GM04503 (cell line): ENCODE results near the gene PARD3.

Experiments used
- DNase-seq: peaks from one replicate; pipeline ENCODE4 v3.0.0-alpha.2; 2012; ENCODE audit warnings: low read depth

PARD3 gene

DNA sequence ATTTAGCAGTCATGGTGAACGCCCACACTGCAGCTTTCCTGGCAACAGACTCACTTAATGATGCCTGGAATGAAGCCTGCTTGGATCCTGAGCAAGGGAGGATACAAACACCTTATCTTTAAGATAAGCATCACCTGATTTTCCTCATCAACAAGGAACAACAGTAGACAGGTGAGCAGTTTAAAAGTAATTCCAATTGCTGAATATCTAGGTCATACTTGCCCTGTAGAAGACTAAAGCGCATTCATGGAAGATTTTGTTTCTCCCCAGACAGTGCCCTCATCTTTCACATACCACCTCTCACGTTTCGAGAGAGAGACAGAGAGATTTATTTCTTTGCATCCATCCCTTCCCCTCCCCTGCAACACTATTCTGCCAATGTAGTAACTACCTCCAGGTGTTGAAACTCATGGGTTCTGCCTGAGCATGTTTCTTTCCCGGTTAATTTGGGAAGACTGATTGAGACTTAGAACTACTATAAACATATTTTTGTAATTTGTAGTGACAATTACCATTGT, 660.7 kb downstream of the PARD3 start:
- DNase-seq, result no peak

DNA sequence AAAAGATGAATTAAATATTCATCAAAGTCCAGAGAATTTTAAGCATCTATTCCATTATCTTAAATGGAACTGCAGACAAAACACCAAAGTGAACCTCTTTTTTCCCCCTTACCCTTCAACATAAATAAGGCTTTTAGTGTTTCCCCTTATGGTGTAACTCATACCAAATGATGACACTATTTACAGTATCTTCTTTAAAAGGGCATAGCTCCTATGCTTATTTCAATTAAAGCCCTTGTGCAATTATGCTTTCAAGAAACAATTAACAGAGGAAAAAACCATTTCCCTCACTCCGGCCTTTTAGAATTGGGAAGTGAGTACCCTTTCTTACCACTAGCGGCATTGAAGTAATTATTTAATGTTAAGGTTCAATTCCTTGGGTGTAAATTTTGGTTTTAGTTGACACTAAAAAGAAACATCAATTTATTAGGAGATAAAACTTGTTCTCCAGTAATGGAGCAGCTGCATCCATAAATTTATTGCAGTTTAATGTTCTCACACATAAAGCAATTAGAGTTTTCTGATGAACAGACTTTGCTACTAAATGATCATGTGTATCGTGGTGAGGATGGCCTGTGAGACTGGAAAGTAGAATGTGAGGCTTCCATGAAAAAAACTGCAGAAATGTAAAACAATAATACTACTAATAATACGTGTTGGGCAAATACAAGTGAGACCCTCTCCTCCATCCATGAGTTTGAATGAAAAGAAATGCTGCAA, 661.3 kb downstream of the PARD3 start:
- no peak for DNase-seq

DNA sequence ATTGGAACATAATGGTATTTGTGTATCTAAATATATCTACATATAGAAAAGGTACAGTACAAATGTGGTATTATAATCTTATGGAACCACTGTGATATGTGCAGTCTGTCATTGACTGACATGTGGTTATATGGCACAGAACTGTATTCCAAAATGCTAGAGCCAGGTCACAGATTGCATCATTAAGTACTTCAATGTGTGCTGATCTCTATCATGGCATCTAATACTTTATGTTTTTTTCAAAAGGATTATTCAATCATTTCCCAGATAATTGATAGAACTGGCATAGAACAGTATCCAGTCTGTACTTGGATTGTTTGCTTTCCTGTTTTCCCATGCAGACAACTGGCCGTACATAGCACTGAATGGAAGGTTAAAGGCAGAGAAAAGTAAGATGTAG, 662.7 kb downstream of the PARD3 start:
- no peak for DNase-seq

DNA sequence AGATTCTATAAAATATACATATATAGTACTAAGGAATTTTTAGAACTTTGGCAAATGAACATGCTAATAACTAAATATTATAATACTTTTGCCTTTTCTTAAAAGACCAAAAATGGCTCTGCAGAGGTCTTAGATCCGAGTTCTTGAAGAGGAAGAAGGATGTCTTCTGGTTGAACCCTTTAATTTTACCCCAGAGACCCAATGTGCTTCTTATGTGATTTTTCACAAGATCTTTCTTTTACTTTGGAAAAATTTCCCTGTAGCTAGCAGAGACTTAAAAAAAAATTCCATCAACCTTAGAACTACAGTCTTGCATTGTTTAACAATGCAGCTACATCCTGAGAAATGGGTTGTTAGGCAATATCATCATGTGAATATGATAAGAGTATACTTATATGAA, 663.2 kb downstream of the PARD3 start:
- no peak for DNase-seq

DNA sequence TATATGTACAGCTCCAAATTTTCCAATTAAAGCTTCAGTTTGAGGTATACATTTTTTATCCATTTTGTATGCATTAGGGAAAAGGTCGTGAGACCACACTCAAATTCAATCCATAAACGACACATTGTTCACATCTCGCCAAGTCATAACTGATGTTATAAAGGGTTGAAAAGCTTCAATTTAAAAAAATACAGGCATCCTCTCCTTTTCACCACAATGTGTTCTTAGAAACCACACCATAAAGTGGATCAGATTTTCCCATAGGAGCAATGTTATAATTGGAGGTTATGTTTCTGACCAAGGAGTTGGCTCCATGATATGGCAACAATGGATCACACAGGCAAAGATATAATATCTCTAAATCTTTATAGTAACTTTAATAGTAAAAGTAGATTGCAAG, 663.6 kb downstream of the PARD3 start:
- no peak for DNase-seq

DNA sequence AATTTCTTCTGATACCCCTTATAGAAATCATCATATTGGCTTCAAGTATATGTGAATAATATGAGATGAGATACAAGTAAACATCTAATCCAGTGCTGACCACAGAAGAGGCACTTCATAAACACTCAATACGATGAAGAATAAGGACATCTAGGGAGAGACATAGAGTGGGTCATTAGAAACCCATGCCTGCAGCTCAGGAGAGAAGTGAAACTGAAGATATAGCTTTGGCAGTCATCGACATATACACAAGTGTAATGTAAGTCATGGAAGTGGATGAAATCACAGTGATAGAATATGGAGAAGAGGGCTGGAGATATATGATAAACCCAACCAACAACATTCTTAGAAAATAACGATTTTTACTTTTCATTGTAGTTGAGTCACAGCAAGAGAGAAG, 665.0 kb downstream of the PARD3 start:
- no peak for DNase-seq

DNA sequence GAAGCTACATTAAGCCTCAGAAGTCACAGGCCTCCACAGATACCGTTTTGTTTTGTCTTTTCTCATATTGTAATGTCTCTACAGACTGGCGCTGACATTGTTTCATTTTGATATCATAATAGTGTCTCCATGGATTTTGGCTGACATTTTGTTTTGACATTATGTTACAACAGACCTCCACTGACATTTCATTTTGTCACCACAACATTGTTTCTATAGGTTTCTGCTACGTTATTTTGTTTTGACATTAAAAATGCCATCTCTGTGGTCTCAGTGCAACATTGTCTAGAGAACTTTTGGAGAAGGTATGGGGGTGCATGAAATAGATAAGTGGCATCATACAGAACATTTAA, 666.8 kb downstream of the PARD3 start:
- DNase-seq, result no peak

DNA sequence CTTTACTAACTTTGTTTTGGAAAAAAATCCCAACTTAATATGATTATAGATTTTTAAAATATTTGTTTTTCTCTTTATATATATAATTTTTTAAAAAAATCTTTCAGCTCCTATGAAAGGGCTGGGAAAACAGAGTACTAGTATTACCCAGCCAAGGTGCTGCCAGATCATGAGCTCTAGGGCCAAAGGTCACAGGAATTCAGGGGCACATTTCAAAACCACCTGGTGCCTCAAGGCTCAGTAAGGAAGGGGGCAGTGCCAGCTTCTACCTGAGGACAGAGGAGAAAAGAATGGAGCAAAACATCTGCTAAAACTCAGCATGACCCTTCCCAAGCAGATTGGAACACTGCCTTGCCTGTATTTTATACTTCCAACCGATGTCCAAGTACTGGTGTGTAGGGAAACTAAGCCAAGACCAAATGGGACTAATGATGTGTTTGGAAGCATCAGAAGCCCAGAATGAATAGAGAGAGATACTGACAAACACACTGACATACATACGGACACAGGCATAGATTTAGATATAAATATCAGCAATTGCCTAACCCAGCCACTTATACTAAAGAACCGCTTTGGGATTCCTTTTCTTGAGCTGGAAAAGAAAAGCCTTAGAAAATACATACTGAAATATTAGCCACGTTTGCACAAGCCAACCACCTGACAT, 667.3 kb downstream of the PARD3 start:
- no peak for DNase-seq

DNA sequence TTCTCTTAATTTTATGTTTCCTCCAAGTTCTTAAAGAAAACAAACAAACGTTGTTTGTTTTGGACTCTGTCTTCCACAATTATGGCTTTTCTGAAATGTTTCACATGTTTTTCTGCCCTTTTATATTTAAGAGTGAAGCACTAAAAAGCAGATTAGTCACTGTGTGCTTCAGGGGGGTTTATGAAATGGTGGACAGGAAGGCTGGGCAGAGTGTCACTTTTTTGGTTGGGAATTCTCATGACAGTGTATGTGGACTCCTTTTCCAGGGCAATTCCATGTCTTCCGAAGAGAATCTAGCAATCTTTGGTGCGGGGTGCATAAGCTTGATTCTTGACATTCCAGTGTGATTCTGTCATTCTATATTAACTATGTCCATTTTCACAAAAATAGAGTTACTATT, 669.4 kb downstream of the PARD3 start:
- DNase-seq, result no peak

DNA sequence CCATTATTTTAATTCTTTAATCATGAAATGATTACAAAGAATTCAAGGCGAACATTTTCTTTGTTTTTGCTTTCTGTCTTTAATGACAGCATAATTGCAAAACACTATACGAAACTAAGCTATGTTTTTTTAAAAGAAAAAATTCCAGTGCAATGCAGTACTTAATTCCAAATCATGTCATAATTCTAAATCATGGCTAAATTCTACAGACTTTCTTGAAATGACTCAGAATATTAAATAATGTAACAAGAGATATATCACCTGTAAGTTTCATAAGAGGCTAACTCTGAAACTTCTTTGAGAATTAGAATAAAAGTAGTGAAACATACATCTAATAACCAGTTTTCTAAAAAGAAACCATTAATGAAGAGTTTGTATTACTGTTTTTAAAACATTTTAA, 671.6 kb downstream of the PARD3 start:
- no peak for DNase-seq

DNA sequence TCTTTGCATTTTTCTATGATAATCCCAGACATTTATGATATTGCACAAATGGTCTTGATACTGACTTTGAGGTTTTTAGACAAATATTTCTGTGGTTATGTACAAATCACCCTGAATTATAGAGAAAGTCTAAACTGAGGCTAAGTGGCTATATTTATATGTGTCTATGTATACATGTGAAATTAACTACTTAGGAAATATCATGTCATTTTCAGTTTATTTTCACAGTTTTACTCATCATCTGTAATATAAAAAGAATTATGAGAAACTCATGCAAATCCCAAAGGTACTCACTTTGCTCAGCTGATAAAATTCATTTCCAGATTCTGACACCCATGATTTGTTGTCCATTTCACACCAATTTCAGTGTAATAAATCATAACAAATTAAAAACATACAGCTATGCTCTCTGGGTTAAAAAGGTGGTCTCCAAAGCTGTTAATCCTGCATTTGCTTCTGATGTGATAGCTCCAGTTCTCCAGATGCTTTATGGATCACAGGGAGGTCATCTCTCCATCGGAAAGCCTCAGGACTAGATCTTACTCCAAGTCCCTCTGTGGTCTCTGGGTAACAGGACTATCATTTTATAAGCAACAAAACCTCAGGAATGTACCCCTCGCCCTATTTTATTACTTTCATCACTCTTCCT, 673.9 kb downstream of the PARD3 start:
- DNase-seq, result no peak

DNA sequence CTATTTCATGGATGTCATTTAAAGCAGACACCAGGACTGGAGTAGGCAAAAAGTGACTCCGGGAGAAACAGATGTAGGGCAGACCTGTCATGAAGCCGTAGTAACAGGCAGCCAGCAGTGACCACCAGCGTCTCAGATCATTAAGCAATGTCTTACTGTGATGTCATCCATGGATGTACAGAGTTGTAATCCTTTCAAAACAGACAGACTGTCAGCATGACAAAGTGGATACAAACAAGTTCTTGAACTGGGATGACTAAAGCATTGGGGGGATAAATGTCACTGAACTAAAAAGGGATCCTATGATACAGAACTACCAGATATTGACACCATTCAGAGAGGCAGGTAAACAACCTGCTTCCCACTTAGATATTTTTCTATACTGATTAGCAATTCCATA, 675.5 kb downstream of the PARD3 start:
- DNase-seq, result no peak

DNA sequence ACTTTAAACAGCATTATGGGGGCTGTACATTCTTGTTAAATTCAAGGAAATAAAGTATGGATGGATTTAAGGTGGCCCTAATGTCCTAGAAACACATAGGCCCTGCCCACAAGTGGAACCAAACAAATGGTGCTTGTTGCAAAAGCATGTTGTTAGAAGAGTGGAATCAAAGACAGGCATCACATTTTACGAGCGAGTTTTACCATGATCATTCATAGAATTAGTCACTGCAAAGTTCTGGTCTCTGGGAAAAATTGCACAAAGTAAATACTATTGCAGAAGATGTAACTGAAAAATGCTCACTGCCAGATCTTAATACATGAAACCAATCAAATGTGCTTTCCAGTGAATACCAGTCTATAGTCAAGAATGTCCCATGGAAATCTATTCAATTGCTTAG, 677.1 kb downstream of the PARD3 start:
- DNase-seq, result peak; percentile 37

DNA sequence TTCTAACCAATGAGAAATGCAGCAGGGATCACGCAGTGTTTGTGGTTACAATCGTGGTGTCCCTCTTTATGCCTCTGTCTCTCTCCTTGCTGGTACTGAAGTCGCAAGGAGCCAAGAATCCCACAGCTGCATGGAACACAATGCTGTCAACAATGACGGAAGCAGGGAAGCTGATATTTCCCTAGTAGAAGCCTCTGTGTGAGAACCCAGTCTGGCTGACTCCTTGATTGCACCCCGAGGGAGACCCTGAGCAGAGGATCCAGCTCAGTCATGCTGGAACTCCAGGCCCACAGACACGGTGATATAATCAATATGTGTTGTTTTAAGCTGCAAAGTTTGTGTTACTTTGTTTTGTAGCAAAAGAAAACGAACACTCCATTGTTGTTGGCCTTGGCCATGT, 677.9 kb downstream of the PARD3 start:
- no peak for DNase-seq

DNA sequence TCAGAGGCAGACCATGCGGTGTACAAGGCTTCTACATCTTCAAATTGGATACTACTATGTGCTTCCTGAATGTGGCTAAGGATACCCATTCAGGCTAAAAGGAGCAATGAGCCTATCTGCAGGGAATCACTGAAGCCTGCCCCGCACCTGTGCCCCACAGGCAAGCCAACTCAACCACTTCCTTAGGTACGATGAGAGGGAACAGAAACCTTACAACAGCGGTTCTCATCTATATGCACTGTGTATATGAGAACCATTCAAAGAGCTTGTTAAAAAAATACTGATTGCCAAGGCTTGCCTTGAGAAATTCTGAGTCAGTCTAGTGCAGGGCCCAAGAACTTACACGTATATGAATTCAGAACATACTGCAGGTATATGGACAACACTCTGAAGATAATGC, 679.6 kb downstream of the PARD3 start:
- DNase-seq, result no peak

DNA sequence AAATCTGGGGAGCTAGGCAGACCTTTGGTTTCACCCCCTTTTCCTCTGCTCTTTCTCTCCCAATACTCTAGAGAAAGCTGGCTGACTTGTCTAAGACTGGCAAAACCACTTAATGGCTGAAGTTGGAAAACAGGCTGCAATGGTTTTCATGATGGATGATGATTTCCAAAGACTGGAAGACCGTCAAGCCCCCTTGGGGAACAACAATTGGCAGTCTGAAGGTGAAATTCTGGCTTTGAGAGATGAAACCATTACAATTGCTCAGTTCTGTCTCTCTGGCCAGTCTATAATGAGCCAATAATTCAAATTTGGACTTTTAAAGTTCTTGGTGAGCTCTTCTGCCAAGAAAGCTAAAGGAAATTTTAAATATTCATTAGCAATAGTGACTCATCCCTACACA, 680.5 kb downstream of the PARD3 start:
- DNase-seq, result no peak

DNA sequence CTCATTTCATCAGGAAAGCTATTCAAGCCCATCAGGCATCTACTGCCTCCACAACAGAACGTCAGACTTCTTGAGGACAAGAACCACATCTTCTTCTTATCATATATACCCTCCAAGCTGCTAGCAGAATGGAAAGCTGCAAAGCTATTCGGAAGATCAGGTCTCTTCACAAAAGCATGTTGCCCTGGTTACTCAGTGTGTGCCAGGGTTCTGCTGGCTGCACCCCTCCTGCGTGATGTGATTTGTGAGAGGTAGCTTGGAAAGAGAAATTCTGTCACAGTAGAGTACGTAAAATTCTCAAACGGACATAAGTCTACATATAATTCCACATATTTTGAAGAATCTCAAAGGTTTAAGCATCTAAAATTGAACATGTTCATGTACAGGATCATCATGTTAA, 681.7 kb downstream of the PARD3 start:
- DNase-seq, result no peak

DNA sequence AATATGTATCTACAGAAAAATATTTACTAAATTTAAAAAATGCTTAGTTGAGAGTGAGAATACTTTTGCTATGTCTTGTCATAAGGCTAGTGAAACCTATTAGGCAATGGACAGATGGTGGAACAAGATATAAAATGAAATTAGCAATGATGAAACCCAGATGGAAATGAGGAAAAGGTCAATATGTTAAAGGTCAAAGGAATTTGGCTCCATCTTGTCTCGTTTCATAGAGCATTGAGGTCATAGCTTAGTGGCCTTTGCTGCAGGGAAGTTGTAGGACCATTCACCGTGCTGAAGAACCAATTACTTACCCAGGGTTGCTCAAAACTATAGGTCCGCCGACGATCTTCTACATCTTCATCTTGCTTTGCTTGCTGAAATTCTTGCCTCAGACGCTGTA, 683.9 kb downstream of the PARD3 start:
- DNase-seq, result no peak

DNA sequence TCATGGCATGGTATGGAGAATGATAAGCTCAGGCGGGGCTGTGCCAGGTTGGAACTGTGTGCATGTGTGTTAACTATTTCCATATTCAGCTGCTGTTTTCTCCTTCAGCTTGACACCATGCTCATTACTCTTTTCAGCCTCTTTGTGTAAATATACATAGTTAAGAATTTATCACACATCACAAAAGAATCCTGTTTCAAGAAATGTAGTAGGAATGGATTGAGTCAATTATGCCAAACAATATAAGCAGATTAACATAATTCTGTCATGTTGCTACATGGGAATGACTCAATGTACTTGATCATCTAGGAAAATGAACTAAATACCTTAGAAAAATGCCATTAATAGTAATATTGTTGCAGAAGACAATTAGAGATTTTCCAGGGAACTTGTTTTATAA, 687.4 kb downstream of the PARD3 start:
- no peak for DNase-seq

DNA sequence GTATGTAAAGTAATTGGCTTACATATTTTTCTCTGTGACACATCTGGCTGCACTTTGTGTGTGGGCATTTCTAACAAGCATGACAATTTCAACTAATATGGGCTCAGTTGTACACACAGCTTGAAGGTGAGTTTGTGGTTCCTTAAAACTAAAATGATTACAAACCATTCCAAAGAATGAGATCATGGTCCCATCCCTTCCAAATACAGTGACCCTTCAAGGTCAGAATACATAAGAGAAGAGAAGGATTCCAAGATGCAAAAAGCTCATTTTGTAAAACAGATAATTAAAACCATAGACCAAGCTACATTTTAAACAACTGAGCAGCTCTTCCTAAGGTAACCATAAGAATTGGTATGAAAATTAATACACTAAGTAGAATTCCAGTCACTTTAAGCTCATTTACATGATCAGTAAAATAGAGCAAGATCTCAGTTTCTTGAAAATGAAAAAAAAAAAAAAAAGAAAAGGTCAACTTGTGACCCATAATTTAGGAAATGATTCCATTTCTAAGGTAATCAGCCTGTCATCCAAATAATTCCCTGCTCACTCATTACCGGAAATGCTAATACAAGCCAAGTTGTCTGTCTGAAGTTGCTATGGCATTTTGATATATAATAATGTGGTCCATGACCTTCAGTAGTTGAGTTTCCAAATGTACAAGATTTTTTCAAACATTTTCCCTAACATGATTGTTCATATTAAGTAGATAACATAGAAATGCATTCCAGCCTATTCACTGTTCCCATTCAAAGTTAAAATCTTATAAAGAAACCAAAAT, 688.5 kb downstream of the PARD3 start:
- DNase-seq, result no peak

DNA sequence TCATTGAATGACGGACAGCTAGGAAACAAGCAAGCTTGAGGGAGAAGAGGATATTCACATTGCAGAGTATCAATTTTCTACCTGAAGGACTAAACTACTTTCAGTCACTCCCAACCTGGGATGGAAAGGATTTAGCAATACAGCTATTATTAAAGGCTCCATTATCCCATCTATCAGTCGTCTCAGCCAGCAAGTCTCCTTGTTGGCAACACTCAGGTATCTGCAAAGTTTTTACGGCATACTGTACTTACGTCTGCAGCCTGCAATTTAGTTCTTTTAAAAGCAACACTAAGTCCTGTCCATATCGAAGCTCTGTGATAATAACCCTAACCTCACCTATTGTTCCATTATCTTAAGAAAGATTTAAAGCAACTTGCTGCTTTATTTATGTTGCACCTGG, 689.4 kb downstream of the PARD3 start:
- no peak for DNase-seq

DNA sequence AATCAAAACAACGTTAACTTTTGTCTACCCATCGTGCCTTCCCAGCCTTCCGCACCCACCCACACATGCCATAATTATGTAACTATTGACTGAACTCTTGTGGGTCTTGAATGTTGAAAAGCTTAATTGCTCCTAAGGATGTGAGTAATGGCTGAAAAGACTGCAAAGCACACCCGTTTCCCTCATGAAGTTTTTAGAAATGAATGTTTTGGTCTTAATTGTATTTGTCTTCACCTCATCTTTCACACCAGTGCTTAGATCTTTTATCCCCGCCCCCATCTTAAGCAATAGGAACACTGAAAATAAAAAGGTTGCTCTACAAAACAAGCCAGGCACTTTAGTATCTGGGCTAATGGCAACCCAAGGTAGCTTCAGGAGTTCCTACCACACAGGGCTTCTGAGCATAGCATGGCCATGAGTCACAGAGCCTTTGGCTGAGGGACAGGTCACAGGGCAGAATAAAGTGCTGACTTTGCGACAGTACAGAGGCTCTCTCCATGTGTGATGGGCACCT, 690.5 kb downstream of the PARD3 start:
- DNase-seq, result peak; percentile 49
